GM19240 (cell line): ENCODE measurements around the gene PEAK3.

Experiments used
- DNase-seq: peaks from one replicate; pipeline ENCODE4 v3.0.0; 2011; ENCODE audit warnings: low spot score; ENCODE audit not compliant: insufficient read length

The PEAK3 gene

GRCh38 chr19:2226051-2226839 lies 55.7 kb downstream of the PEAK3 start:
- no peak for DNase-seq

- DNase-seq, result no peak
Observed at GRCh38 chr19:2225415-2226050, 56.4 kb downstream of the PEAK3 start.

- DNase-seq, result no peak
Observed at GRCh38 chr19:2224754-2225349, 57.1 kb downstream of the PEAK3 start.
